HG02642 (cell line): ENCODE data around the gene PLGRKT.
"Not testable (repeated sequence)": the region's sequence is repeated elsewhere in the genome, so short reads cannot be mapped to it uniquely, and the experiment has no call there.

Source experiments
- ATAC-seq: cut with Tn5 transposase; IDR thresholded peaks from one replicate; pipeline ENCODE4 v1.9.1; 2021; ENCODE audit warnings: mild to moderate bottlenecking; ENCODE audit not compliant: unreplicated experiment, poor library complexity

The PLGRKT gene

GRCh38 chr9:5326893-5327548, 110.7 kb downstream of the PLGRKT start:
- ATAC-seq: no peak

- no peak for ATAC-seq
Observed at GRCh38 chr9:5326187-5326586, 111.5 kb downstream of the PLGRKT start.

GRCh38 chr9:5321601-5322000, 116.1 kb downstream of the PLGRKT start:
- ATAC-seq: not testable (repeated sequence)

GRCh38 chr9:5321058-5321457, 116.7 kb downstream of the PLGRKT start:
- no peak for ATAC-seq

DNA sequence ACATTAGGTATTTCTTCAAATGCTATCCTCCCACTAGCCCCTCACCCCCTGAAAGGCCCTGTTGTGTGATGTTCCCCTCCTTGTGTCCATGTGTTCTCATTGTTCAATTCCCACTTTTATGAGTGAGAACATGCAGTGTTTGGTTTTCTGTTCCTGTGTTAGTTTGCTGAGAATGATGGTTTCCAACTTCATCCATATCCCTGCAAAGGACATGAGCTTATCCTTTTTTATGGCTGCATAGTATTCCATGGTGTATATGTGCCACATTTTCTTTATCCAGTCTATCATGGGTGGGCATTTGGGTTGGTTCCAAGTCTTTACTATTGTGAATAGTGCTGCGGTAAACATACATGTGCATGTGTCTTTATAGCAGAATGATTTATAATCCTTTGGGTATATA, 121.3 kb downstream of the PLGRKT start:
- ATAC-seq: not testable (repeated sequence)

- ATAC-seq: no peak
Observed at GRCh38 chr9:5315187-5315923, 122.4 kb downstream of the PLGRKT start.

- no peak for ATAC-seq
Observed at GRCh38 chr9:5310851-5311250, 126.9 kb downstream of the PLGRKT start.
